Activated T-helper 17 cell treated with anti-CD3 and anti-CD28 coated beads, Interleukin-2, amount 50 U/mL, for 72 hours (primary cell): Measurements from ENCODE around the gene LTBP3. TPM values are rescaled to one million over a fixed set of nuclear protein-coding genes. Genes with fewer than 3 reads are reported as not detected.
"Not testable (repeated sequence)": the region's sequence is repeated elsewhere in the genome, so short reads cannot be mapped to it uniquely, and the experiment has no call there.

Experiments used
- ATAC-seq: fragments of 150-1000 bp; cut with Tn5 transposase; replicated peaks from 2 replicates; pipeline ENCODE4 v1.10.0; 2021; ENCODE audit warnings: mild to moderate bottlenecking, moderate library complexity
- H3K27ac Mint-ChIP-seq: one replicate; pipeline ENCODE4 v1.8.0; 2022; ENCODE audit warnings: mixed read lengths
- H3K27me3 Mint-ChIP-seq: one replicate; pipeline ENCODE4 v1.8.0; 2022; ENCODE audit warnings: mixed read lengths
- H3K36me3 Mint-ChIP-seq: one replicate; pipeline ENCODE4 v1.8.0; 2022; ENCODE audit warnings: low read depth, mild to moderate bottlenecking, mixed read lengths
- H3K4me1 Mint-ChIP-seq: one replicate; pipeline ENCODE4 v1.8.0; 2022; ENCODE audit warnings: mixed read lengths
- H3K4me3 Mint-ChIP-seq: one replicate; pipeline ENCODE4 v1.8.0; 2022; ENCODE audit warnings: mild to moderate bottlenecking, mixed read lengths
- H3K9me3 Mint-ChIP-seq: one replicate; pipeline ENCODE4 v1.8.0; 2022; ENCODE audit warnings: mixed read lengths
- total RNA-seq, 2 donors: library from RNA; stranded (reverse); gene quantifications; one replicate each; pipeline ENCODE4 v1.2.3, GENCODE V29; 2022

LTBP3 gene
- total RNA-seq, 2 donors from 2014 or later: 54.3 to 124 TPM

DNA sequence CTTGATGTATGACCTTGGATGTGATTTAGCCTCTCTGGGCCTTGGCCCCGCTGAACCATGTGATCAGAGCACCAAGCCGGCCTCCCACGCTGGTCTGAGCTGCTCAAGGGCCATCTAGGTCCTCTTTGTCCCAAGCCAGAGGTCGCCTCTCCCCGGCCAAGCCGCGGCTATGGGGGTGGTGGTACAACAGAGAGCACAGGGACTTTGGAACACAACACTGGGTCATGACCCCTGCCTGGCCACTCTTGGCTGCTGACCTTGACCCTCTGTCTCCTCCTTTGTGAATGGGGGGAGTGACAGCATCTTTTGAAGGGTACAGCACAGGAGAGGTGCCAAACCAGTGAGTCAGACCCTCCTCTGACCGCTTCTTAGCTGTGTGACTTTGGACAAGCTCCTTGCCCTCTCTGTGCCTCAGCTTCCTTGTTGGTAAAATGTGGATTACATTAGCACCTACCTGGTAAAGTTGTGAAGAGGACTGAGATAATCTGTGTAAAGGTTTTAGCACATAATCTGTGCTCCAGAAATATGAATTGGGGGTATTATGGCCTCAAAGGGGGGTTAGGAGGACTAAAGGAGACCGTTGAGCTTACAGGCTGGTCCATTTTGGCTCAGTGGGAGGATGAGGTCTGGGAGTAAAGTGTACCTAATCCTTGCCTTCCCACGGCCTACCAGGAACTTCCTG lies 28.5 kb downstream of the LTBP3 start:
- Mint-ChIP-seq H3K4me1 (peaks cover 11% of the 10 kb centered on the region), H3K4me3 (no peak overlapping the region), H3K36me3 (peaks cover 78% of the 10 kb centered on the region), H3K9me3 (no peaks in the 10 kb centered on the region), H3K27ac (peak overlapping the region; percentile 56), H3K27me3 (no peaks in the 10 kb centered on the region)
- no peak for ATAC-seq

- H3K27me3 Mint-ChIP-seq: no peaks in the 10 kb centered on the region
These were observed 29.3 kb downstream of the LTBP3 start for GRCh38 chr11:65528819-65529350.

GRCh38 chr11:65526744-65527143 lies 31.4 kb downstream of the LTBP3 start:
- H3K4me1 Mint-ChIP-seq: peaks cover 32% of the 10 kb centered on the region
- H3K9me3 Mint-ChIP-seq: no peaks in the 10 kb centered on the region
- H3K27me3 Mint-ChIP-seq: no peaks in the 10 kb centered on the region
- H3K36me3 Mint-ChIP-seq: peaks cover 54% of the 10 kb centered on the region
- ATAC-seq: no peak
- peak overlapping the region; percentile 63 for H3K27ac Mint-ChIP-seq
- peak overlapping the region; percentile 89 for H3K4me3 Mint-ChIP-seq

More at GRCh38 chr11:65528819-65529350, 29.3 kb downstream of the LTBP3 start:
- Mint-ChIP-seq H3K27ac (peak overlapping the region; percentile 66), H3K4me1 (peaks cover 14% of the 10 kb centered on the region), H3K9me3 (no peaks in the 10 kb centered on the region), H3K36me3 (peaks cover 73% of the 10 kb centered on the region), H3K4me3 (no peak overlapping the region)
- no peak for ATAC-seq

- H3K27me3 Mint-ChIP-seq: no peaks in the 10 kb centered on the region
- H3K4me3 Mint-ChIP-seq: peak overlapping the region; percentile 89
- peaks cover 45% of the 10 kb centered on the region for H3K36me3 Mint-ChIP-seq
- peaks cover 34% of the 10 kb centered on the region for H3K4me1 Mint-ChIP-seq
- H3K9me3 Mint-ChIP-seq: no peaks in the 10 kb centered on the region
- H3K27ac Mint-ChIP-seq: peak overlapping the region; percentile 91
- no peak for ATAC-seq
These were observed 32.3 kb downstream of the LTBP3 start for GRCh38 chr11:65525546-65526480.

- Mint-ChIP-seq H3K36me3 (peaks cover 36% of the 10 kb centered on the region), H3K9me3 (no peaks in the 10 kb centered on the region), H3K27me3 (no peaks in the 10 kb centered on the region), H3K4me3 (peak within 1 kb of the TSS; percentile 89), H3K4me1 (peaks cover 34% of the 10 kb centered on the region), H3K27ac (peak within 1 kb of the TSS; percentile 91)
- peak; percentile 90 for ATAC-seq
These were observed 33.2 kb downstream of the LTBP3 start, which contains the start of gene SCYL1 for GRCh38 chr11:65524741-65525545. SCYL1 (plus strand) TSS chr11:65525083; CDS start chr11:65525154, 71 bp downstream.

GRCh38 chr11:65524014-65524740 lies 34.0 kb downstream of the LTBP3 start:
- Mint-ChIP-seq H3K4me1 (peaks cover 34% of the 10 kb centered on the region), H3K4me3 (peak overlapping the region; percentile 89), H3K9me3 (no peaks in the 10 kb centered on the region), H3K27ac (peak overlapping the region; percentile 88), H3K27me3 (no peaks in the 10 kb centered on the region), H3K36me3 (peaks cover 33% of the 10 kb centered on the region)
- ATAC-seq: peak; percentile 13

GRCh38 chr11:65523631-65523968 lies 34.6 kb downstream of the LTBP3 start:
- not testable (repeated sequence) for ATAC-seq, H3K9me3 Mint-ChIP-seq, H3K27me3 Mint-ChIP-seq
- peaks cover 30% of the 10 kb centered on the region for H3K4me1 Mint-ChIP-seq
- H3K4me3 Mint-ChIP-seq: peak overlapping the region; percentile 89
- peaks cover 28% of the 10 kb centered on the region for H3K36me3 Mint-ChIP-seq
- H3K27ac Mint-ChIP-seq: peak overlapping the region; percentile 88

- peak overlapping the region; percentile 89 for H3K4me3 Mint-ChIP-seq
- peaks cover 29% of the 10 kb centered on the region for H3K4me1 Mint-ChIP-seq
- ATAC-seq: peak; percentile 25
- H3K27me3 Mint-ChIP-seq, H3K9me3 Mint-ChIP-seq: not testable (repeated sequence)
- H3K36me3 Mint-ChIP-seq: peaks cover 24% of the 10 kb centered on the region
- peak overlapping the region; percentile 88 for H3K27ac Mint-ChIP-seq
These were observed 35.2 kb downstream of the LTBP3 start for GRCh38 chr11:65522718-65523630.

- peaks cover 14% of the 10 kb centered on the region for H3K36me3 Mint-ChIP-seq
- peak overlapping the region; percentile 88 for H3K27ac Mint-ChIP-seq
- H3K27me3 Mint-ChIP-seq, H3K9me3 Mint-ChIP-seq, ATAC-seq: not testable (repeated sequence)
- H3K4me1 Mint-ChIP-seq: peaks cover 29% of the 10 kb centered on the region
- peak overlapping the region; percentile 89 for H3K4me3 Mint-ChIP-seq
These were observed 36.2 kb downstream of the LTBP3 start for GRCh38 chr11:65521777-65522521.

DNA sequence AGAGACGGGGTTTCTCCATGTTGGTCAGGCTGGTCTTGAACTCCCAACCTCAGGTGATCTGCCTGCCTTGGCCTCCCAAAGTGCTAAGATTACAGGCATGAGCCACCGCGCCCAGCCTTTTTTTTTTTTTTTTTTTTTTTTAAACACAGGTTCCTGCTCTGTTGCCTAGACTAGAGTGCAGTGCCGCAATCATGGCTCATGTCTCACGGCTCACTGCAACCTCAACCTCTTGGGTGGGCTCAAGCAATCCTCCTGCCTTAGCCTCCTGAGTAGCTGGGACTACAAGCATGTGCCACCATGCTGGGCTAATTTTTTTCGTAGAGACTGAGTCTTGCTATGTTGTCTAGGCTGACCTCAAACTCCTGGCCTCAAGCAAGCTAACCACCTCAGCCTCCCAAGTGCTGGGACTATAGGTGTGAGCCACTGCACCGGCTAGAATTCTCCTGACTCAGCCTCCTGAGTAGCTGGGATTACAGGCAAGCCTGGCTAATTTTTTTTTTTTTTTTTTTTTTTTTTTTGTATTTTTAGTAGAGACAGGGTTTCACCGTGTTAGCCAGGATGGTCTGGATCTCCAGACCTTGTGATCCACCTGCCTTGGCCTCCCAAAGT lies 39.1 kb downstream of the LTBP3 start:
- H3K4me1 Mint-ChIP-seq: peaks cover 27% of the 10 kb centered on the region
- H3K9me3 Mint-ChIP-seq, H3K27ac Mint-ChIP-seq, H3K4me3 Mint-ChIP-seq, H3K36me3 Mint-ChIP-seq, H3K27me3 Mint-ChIP-seq, ATAC-seq: not testable (repeated sequence)

GRCh38 chr11:65516135-65516968 lies 41.8 kb downstream of the LTBP3 start:
- Mint-ChIP-seq H3K4me1 (peaks cover 7% of the 10 kb centered on the region), H3K4me3 (no peak overlapping the region), H3K36me3 (no peaks in the 10 kb centered on the region), H3K27ac (peak overlapping the region; percentile 19), H3K9me3 (no peaks in the 10 kb centered on the region), H3K27me3 (no peaks in the 10 kb centered on the region)
- ATAC-seq: peak; percentile 32
